Head of caudate nucleus (tissue), 42 donors: ENCODE data around the gene HSF2BP.
"Not testable (repeated sequence)": the region's sequence is repeated elsewhere in the genome, so short reads cannot be mapped to it uniquely, and the experiment has no call there.

Experiments used
- DNase-seq, 42 donors: peaks; one replicate each; pipeline versions ENCODE4 v3.0.0 to v3.0.0-alpha.2; 2020 to 2021; ENCODE audit warnings: mixed read lengths in 7 of 42
- intact Hi-C: fragments of 100-400 bp; cut with DNase I; formaldehyde crosslinking; loops from one replicate; pipeline ENCODE4 v1.15.0; 2022

HSF2BP gene

DNA sequence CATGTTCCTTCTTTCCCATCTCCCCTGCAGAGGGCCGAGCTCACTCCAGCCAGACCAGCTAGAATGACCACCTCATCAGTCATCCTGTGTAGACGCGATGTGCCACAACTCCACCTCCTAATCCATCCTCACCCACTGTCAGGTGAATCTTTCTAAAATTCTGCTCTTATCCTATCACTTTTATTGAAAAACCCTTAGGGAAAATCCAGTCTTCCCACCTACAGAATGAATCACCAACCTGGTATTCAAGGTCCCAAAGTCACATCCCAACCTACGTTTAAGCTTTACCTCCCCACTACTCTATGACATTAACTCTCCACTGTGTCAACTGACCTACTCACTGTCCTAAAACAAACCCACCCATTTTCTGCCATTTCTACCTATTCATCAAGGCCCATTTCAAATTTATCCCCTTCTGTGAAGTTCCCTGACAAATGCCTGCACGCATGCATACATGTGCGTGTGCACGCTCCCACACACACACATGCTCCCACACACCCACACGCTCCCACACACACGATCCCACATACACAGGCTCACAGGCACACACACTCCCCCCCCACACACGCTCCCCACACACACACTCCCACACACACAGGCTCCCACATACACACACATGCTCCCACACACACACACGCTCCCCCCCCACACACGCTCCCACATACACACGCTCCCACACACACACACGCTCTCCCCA, 27.7 kb downstream of the HSF2BP start:
- no peak for DNase-seq
- intact Hi-C loops = no loop called here

DNA sequence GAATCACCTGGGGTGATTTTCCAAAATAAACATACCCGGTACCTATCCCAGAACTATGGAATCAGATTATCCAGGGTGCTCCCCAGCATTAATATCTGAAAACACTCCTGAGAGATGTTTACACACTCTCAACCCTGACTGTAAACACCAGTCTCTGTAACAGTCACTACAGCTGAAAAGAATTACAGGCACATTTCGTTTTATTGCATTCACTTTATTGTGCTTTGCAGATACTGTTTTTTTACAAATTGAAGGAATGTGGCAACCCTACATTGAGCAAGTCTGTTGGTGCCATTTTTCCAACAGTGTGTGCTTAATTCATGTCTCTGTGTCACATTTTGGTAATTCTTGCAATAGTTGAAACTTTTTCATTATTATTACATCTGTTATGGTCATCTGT, 31.8 kb downstream of the HSF2BP start:
- intact Hi-C loops = no loop called here
- no peak for DNase-seq

- intact Hi-C loops = no loop called here
- no peak for DNase-seq
Measured at GRCh38 chr21:43626390-43626789, 32.9 kb downstream of the HSF2BP start.

- no peak for DNase-seq
- intact Hi-C loops = no loop called here
Measured at GRCh38 chr21:43624339-43624738, 34.9 kb downstream of the HSF2BP start.

DNA sequence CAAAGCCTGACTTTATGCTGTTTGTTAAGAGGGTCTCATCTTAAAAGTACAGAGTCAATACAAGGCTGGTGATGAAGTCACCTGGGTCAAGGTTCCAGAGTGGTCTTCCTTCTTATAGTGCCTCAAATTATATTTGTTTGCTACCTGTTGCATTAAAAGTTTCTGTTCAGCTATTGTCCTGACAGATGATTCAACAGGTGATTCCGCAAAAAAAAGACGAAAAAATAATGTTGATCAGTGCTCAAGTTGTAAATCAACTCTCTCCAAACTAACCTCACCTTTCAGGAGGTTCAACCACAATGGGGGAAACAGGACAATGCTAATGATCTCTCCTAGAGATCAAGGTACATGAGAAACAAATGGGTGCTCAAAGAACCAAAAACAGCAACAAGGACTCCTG, 35.7 kb downstream of the HSF2BP start:
- no peak for DNase-seq
- intact Hi-C loops = no loop called here

- intact Hi-C loops = no loop called here
- no peak for DNase-seq
Measured at GRCh38 chr21:43622796-43623195, 36.5 kb downstream of the HSF2BP start.

- intact Hi-C loops = no loop called here
- DNase-seq = no peak
Measured at GRCh38 chr21:43619856-43620255, 39.4 kb downstream of the HSF2BP start.

DNA sequence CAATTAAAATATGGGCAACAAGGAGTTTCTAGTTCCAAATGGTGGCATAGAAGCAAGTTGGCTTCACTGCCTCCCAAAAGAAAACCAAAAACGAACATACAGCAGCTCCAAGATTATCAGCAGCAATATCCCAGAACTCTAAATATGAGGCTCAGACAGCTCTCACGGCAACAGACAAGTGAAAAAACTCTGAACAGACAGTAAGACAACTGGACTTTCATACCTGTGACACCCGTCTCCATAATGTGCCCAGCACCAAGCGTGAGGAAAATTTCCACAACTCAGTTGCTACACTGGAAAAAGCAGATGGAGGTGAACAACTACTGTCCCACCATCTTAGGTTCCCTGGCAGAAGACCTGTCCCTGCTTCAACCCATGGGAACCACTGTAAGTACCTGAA, 39.9 kb downstream of the HSF2BP start:
- no peak for DNase-seq
- intact Hi-C loops = no loop called here

- no peak for DNase-seq
- intact Hi-C loops = no loop called here
Measured at GRCh38 chr21:43618940-43619339, 40.3 kb downstream of the HSF2BP start.

DNA sequence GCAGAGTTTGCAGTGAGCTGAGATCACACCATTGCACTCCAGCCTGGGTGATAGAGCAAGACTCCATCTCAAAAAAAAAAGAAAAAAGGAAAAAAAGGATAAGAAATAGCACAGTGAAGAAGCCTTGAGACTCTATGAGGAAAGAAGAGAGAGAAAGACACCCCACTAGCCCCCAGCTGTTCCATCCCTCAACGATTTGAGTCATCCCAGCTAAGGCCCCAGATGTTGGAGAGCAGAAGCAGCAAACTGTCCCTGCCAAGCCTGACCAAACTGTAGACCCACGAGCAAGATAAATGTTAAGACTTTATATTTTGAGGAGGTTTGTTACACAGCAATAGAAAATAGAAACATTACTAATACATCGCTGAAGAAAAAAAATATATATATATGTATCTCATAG, 42.4 kb downstream of the HSF2BP start:
- intact Hi-C loops = not testable (repeated sequence)

GRCh38 chr21:43614839-43615238, 44.4 kb downstream of the HSF2BP start:
- intact Hi-C loops = no loop called here
- DNase-seq = no peak

More for the DNA sequence above, 42.4 kb downstream of the HSF2BP start:
- not testable (repeated sequence) for DNase-seq

DNA sequence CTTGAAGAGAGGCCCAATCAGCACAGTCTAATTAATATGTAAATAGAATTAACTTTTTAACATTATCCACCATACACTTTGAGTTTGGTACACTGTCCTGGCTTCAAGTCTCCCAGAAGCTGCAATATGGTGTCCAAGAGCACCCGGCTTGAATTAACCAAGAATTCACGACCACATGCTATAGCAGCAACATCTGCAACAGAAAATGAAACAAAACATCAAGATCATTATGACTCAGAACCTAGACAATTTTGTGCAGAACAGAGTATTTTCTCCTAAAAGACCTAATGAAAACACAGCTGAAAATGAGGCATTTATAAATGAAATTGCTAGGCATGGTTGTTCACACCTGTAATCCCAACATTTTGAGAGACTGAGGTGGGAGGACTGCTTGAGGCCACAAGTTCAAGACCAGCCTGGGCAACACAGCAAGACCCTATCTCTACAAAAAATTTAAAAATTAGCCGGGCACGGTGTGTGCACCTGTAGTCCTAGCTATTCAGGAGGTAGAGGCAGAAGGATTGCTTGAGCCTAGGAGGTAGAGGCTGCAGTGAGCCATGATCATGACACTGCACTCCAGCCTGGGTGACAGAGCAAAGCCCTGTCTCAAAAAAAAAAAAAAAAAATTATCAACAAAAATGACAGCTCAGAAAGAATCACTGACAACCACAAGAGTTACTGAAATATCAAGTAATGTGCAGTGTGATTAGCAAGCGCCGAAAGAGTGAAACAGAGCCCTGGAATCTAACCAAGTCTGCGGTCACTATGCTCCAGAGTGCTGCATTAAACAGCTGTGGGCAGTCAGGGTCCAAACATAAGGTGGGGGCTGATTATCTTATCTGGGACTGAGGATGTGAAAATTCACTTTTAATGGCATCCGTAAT, 45.3 kb downstream of the HSF2BP start:
- intact Hi-C loops = no loop called here
- DNase-seq = no peak

DNA sequence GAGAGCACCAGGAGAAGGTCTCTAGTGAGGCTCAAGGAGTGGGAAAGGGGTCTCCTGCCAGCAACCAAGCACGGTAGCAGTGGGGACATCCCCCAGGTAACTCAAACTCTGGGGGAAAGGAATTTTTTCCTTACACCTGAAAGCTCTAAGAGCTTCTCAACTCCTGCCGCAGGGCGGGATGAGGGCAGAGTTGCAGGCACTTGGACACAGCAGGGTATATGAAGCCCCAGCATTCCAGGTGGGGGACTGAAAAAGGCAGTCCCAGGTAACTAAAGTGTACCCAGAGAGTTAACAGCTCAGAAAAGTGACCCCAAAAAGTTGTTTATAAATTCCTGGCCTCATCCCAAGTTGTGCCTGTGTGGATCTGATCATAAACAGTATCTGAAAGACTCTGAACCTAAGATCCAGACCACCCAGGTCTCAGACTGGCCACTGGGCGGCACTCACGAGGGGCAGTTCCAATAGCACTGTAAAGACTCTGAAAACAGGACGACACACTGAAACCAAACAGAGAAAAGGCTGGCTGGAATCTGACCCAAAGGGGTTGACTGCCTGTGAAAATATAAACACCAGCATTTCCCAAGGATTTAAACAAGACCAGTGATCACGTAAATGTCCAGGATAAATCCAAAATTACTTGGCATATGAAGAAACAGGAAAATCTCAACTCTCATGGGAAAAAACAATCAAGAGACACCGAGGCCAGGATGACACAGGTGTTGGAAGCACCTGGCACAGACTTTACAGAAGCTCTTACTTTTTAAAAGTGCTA, 47.5 kb downstream of the HSF2BP start:
- peak in 41 of 42 donors; percentile 18 to 80 (median 46) for DNase-seq
- intact Hi-C loops = no loop called here

GRCh38 chr21:43609501-43610340, 49.6 kb downstream of the HSF2BP start:
- DNase-seq = peak in 7 of 42 donors; percentile 4 to 24 (median 10)
- intact Hi-C loops = no loop called here

GRCh38 chr21:43608664-43609063, 50.6 kb downstream of the HSF2BP start:
- intact Hi-C loops = no loop called here
- no peak for DNase-seq

DNA sequence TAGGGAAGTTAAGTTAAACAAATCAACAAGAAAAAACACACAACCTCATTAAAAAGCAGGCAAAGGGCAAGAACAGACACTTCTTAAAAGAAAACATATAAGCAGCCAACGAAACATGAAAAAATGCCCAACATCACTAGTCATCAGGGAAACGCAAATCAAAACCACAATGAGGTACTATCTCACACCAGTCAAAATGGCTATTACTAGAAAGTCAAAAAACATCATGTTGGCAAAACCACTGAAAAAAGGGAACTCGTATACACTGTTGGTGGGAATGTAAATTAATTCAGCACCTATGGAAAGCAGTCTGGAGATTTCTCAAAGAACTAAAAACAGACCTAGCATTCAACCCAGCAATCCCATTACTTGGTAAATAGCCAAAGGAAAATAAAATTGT, 51.1 kb downstream of the HSF2BP start:
- intact Hi-C loops = no loop called here
- DNase-seq = no peak

- DNase-seq = no peak
- intact Hi-C loops = no loop called here
Measured at GRCh38 chr21:43605320-43606215, 53.7 kb downstream of the HSF2BP start.
